NB4 (cell line): ENCODE measurements around the gene HOXB2.

Experiments
- CTCF ChIP-seq: IDR thresholded peaks from one replicate; pipeline ENCODE4 v1.5.1; 2012; ENCODE audit warnings: low read depth, low read length
- MAX ChIP-seq: IDR thresholded peaks from 2 replicates; pipeline ENCODE4 v1.6.1; 2011; ENCODE audit warnings: low read depth, low read length
- MYC ChIP-seq: IDR thresholded peaks from 2 replicates; pipeline ENCODE4 v1.6.1; 2011; ENCODE audit warnings: low read depth, low read length
- POLR2A ChIP-seq: IDR thresholded peaks from 2 replicates; pipeline ENCODE4 v1.6.1; 2011; ENCODE audit warnings: mild to moderate bottlenecking; ENCODE audit not compliant: insufficient read length; ENCODE audit errors: extremely low read depth

- TF ChIP-seq POLR2A (no peak), CTCF (no peak), MYC (no peak), MAX (no peak)
Observed at GRCh38 chr17:48530887-48531272, 14.0 kb downstream of the HOXB2 start, which contains the start of gene HOXB1.
